Natural killer cell treated with Interleukin-12 subunit alpha and Interleukin-12 subunit beta and Interleukin-15 and Interleukin-18, amount 100 ng/mL, for 72 hours (primary cell): ENCODE measurements around the gene NR1I3. TPM values are rescaled to one million over a fixed set of nuclear protein-coding genes. Genes with fewer than 3 reads are reported as not detected.

Source experiments
- ATAC-seq, 2 donors: fragments of 150-1000 bp; cut with Tn5 transposase in 1 of 2; sonication (Bioruptor Pico), chemical (Tn5 transposase) in 1 of 2; 2 replicates each; pipeline ENCODE4 v1.10.0; 2021
- DNase-seq: peaks from one replicate; pipeline ENCODE4 v3.0.0; 2022; ENCODE audit warnings: low spot score
- H3K27ac Mint-ChIP-seq, 2 donors: 1 replicate in 1 of 2; 2 replicates in 1 of 2; pipeline ENCODE4 v1.8.0; 2022; ENCODE audit warnings: mixed read lengths in 2 of 2, mild to moderate bottlenecking in 1 of 2, moderate library complexity in 1 of 2
- H3K27me3 Mint-ChIP-seq, 2 donors: 1 replicate in 1 of 2; 2 replicates in 1 of 2; pipeline ENCODE4 v1.8.0; 2022; ENCODE audit warnings: mixed read lengths in 2 of 2
- H3K36me3 Mint-ChIP-seq: one replicate; pipeline ENCODE4 v1.8.0; 2022; ENCODE audit warnings: mixed read lengths
- H3K4me1 Mint-ChIP-seq, 2 donors: 1 replicate in 1 of 2; 2 replicates in 1 of 2; pipeline ENCODE4 v1.8.0; 2022; ENCODE audit warnings: low read depth in 2 of 2, mixed read lengths in 2 of 2, mild to moderate bottlenecking in 1 of 2
- H3K4me3 Mint-ChIP-seq: one replicate; pipeline ENCODE4 v1.8.0; 2022; ENCODE audit warnings: mixed read lengths
- H3K9me3 Mint-ChIP-seq: 2 replicates; pipeline ENCODE4 v1.8.0; 2022; ENCODE audit warnings: mixed read lengths
- total RNA-seq, 2 donors: library from RNA; stranded (reverse); gene quantifications; one replicate each; pipeline ENCODE4 v1.2.3, GENCODE V29; 2022

The NR1I3 gene
- total RNA-seq, 2 donors from 2014 or later = not detected

- H3K36me3 Mint-ChIP-seq = peaks cover 9% of the 10 kb centered on the region
- ATAC-seq (no peak), DNase-seq (peak; percentile 35)
- peaks cover 49 to 60% of the 10 kb centered on the region in 2 donors for H3K4me1 Mint-ChIP-seq
- H3K27me3 Mint-ChIP-seq = no peaks in the 10 kb centered on the region
- H3K27ac Mint-ChIP-seq = peak overlapping the region; percentile 94 to 100
- H3K4me3 Mint-ChIP-seq = peak overlapping the region; percentile 68
- no peaks in the 10 kb centered on the region for H3K9me3 Mint-ChIP-seq
Measured at GRCh38 chr1:161219078-161219892, 18.7 kb downstream of the NR1I3 start.

GRCh38 chr1:161218301-161219077, 19.5 kb downstream of the NR1I3 start:
- peak; percentile 23 for DNase-seq
- H3K4me3 Mint-ChIP-seq = peak overlapping the region; percentile 92
- no peaks in the 10 kb centered on the region for H3K27me3 Mint-ChIP-seq
- H3K27ac Mint-ChIP-seq = peak overlapping the region; percentile 94 to 100
- no peak for ATAC-seq
- no peaks in the 10 kb centered on the region for H3K9me3 Mint-ChIP-seq
- H3K4me1 Mint-ChIP-seq = peaks cover 50 to 58% of the 10 kb centered on the region in 2 donors
- H3K36me3 Mint-ChIP-seq = peaks cover 17% of the 10 kb centered on the region

- peak overlapping the region; percentile 94 to 100 for H3K27ac Mint-ChIP-seq
- H3K9me3 Mint-ChIP-seq = no peaks in the 10 kb centered on the region
- no peaks in the 10 kb centered on the region for H3K27me3 Mint-ChIP-seq
- ATAC-seq (no peak), DNase-seq (peak; percentile 58)
- H3K36me3 Mint-ChIP-seq = peaks cover 24% of the 10 kb centered on the region
- H3K4me3 Mint-ChIP-seq = peak overlapping the region; percentile 92
- peaks cover 50 to 56% of the 10 kb centered on the region in 2 donors for H3K4me1 Mint-ChIP-seq
Measured at GRCh38 chr1:161217831-161218230, 20.2 kb downstream of the NR1I3 start.

- Mint-ChIP-seq H3K4me1 (peaks cover 47 to 55% of the 10 kb centered on the region in 2 donors), H3K27ac (peak overlapping the region; percentile 94 to 100), H3K4me3 (peak overlapping the region; percentile 92), H3K36me3 (peaks cover 24% of the 10 kb centered on the region), H3K27me3 (no peaks in the 10 kb centered on the region), H3K9me3 (no peaks in the 10 kb centered on the region)
- peak; percentile 86 for DNase-seq
- peak; percentile 88 to 92 for ATAC-seq
Measured at GRCh38 chr1:161216945-161217712, 20.9 kb downstream of the NR1I3 start.

GRCh38 chr1:161215076-161215475, 22.9 kb downstream of the NR1I3 start, which contains the start of gene FCER1G:
FCER1G (plus strand) TSS chr1:161215295; CDS start chr1:161215322, 27 bp downstream.
- DNase-seq (peak; percentile 84), ATAC-seq (peak; percentile 40 to 50)
- H3K27ac Mint-ChIP-seq = peak within 1 kb of the TSS; percentile 94 to 100
- H3K4me1 Mint-ChIP-seq = peaks cover 45 to 52% of the 10 kb centered on the region in 2 donors
- no peaks in the 10 kb centered on the region for H3K9me3 Mint-ChIP-seq
- H3K36me3 Mint-ChIP-seq = peaks cover 31% of the 10 kb centered on the region
- peak within 1 kb of the TSS; percentile 92 for H3K4me3 Mint-ChIP-seq
- H3K27me3 Mint-ChIP-seq = no peaks in the 10 kb centered on the region

- Mint-ChIP-seq H3K27ac (peak overlapping the region; percentile 94 to 100), H3K36me3 (peaks cover 38% of the 10 kb centered on the region)
Measured at GRCh38 chr1:161214369-161214768, 23.6 kb downstream of the NR1I3 start.

GRCh38 chr1:161209790-161210409, 28.1 kb downstream of the NR1I3 start:
- DNase-seq (peak; percentile 79), ATAC-seq (peak; percentile 92 to 93)
- no peaks in the 10 kb centered on the region for H3K9me3 Mint-ChIP-seq
- no peaks in the 10 kb centered on the region for H3K27me3 Mint-ChIP-seq
- H3K4me1 Mint-ChIP-seq = peaks cover 29 to 36% of the 10 kb centered on the region in 2 donors
- H3K27ac Mint-ChIP-seq = peak overlapping the region; percentile 69 to 72
- H3K4me3 Mint-ChIP-seq = no peak overlapping the region
- peaks cover 40% of the 10 kb centered on the region for H3K36me3 Mint-ChIP-seq

More at GRCh38 chr1:161214369-161214768, 23.6 kb downstream of the NR1I3 start:
- Mint-ChIP-seq H3K27me3 (no peaks in the 10 kb centered on the region), H3K9me3 (no peaks in the 10 kb centered on the region), H3K4me3 (peak overlapping the region; percentile 92), H3K4me1 (peaks cover 49 to 54% of the 10 kb centered on the region in 2 donors)
- ATAC-seq (no peak), DNase-seq (peak; percentile 40)

GRCh38 chr1:161207173-161207572, 30.8 kb downstream of the NR1I3 start:
- peak; percentile 16 for DNase-seq
- H3K36me3 Mint-ChIP-seq = peaks cover 29% of the 10 kb centered on the region
- ATAC-seq = no peak
- H3K4me1 Mint-ChIP-seq = peaks cover 28 to 32% of the 10 kb centered on the region in 2 donors
- no peaks in the 10 kb centered on the region for H3K9me3 Mint-ChIP-seq
- H3K4me3 Mint-ChIP-seq = no peak overlapping the region
- no peak overlapping the region for H3K27ac Mint-ChIP-seq
- no peaks in the 10 kb centered on the region for H3K27me3 Mint-ChIP-seq

GRCh38 chr1:161206411-161207140, 31.4 kb downstream of the NR1I3 start:
- Mint-ChIP-seq H3K4me3 (no peak overlapping the region), H3K9me3 (no peaks in the 10 kb centered on the region), H3K36me3 (peaks cover 25% of the 10 kb centered on the region), H3K27me3 (no peaks in the 10 kb centered on the region), H3K4me1 (peaks cover 32 to 38% of the 10 kb centered on the region in 2 donors), H3K27ac (peak overlapping the region in 1 of 2 donors; percentile 66)
- no peak for ATAC-seq
- peak; percentile 55 for DNase-seq

GRCh38 chr1:161201836-161202712, 35.9 kb downstream of the NR1I3 start, which contains the start of gene NDUFS2:
NDUFS2 (plus strand) TSS chr1:161202367; CDS start chr1:161202386, 19 bp downstream.
- Mint-ChIP-seq H3K9me3 (no peaks in the 10 kb centered on the region), H3K4me1 (peaks cover 49 to 60% of the 10 kb centered on the region in 2 donors), H3K4me3 (peak within 1 kb of the TSS; percentile 92), H3K27ac (peak within 1 kb of the TSS; percentile 92 to 96), H3K36me3 (peaks cover 12% of the 10 kb centered on the region), H3K27me3 (no peaks in the 10 kb centered on the region)
- peak; percentile 97 for DNase-seq
- peak; percentile 98 to 99 for ATAC-seq

GRCh38 chr1:161200992-161201835, 36.8 kb downstream of the NR1I3 start:
- DNase-seq (peak; percentile 51), ATAC-seq (no peak)
- H3K27me3 Mint-ChIP-seq = no peaks in the 10 kb centered on the region
- H3K9me3 Mint-ChIP-seq = no peaks in the 10 kb centered on the region
- H3K36me3 Mint-ChIP-seq = peaks cover 11% of the 10 kb centered on the region
- peaks cover 50 to 59% of the 10 kb centered on the region in 2 donors for H3K4me1 Mint-ChIP-seq
- H3K27ac Mint-ChIP-seq = peak overlapping the region; percentile 92 to 96
- H3K4me3 Mint-ChIP-seq = peak overlapping the region; percentile 92
